RWPE1 (cell line): ENCODE results near the gene TBX15.
"Not testable (repeated sequence)": the region's sequence is repeated elsewhere in the genome, so short reads cannot be mapped to it uniquely, and the experiment has no call there.

Source experiments
- CTCF ChIA-PET: fragments of 350-600 bp; sonication (Branson Sonifier 250); formaldehyde crosslinking; extraction: SDS; loops from one replicate; lab custom pipeline; 2021; lab: Yijun Ruan, JAX
- POLR2A ChIA-PET: fragments of 400-600 bp; formaldehyde crosslinking; extraction: SDS; loops from one replicate; lab custom pipeline; 2020; ENCODE audit warnings: antibody characterized with exemption; ENCODE audit not compliant: low non-redundant PET; lab: Yijun Ruan, JAX
- DNase-seq: peaks from one replicate; pipeline ENCODE4 v3.0.0; 2012; ENCODE audit warnings: low spot score
- H3K27ac ChIP-seq: fragments of 450-650 bp; 2 replicates; pipeline ENCODE4 v1.5.1; 2017
- CTCF ChIP-seq: fragments of 450-650 bp; conservative IDR thresholded peaks from 2 replicates; pipeline ENCODE4 v1.5.1; 2017; ENCODE audit warnings: low read depth, mild to moderate bottlenecking

Gene TBX15

GRCh38 chr1:118961156-118961555, 27.0 kb downstream of the TBX15 start:
- ChIA-PET POLR2A (no interaction called here), CTCF (no interaction called here)
- H3K27ac ChIP-seq = no peak overlapping the region
- no peak for DNase-seq
- no peak for TF ChIP-seq CTCF

- no peak overlapping the region for H3K27ac ChIP-seq
- CTCF ChIA-PET = interaction anchor here (0.6 kb wide), 2 partner anchors 340 to 887 kb away, joined by 3 read pairs; no protein-coding TSS in a partner anchor
- POLR2A ChIA-PET = no interaction called here
- no peak for TF ChIP-seq CTCF
- no peak for DNase-seq
Observed at GRCh38 chr1:118960567-118961136, 27.5 kb downstream of the TBX15 start.

- ChIA-PET CTCF (interaction anchor here (0.6 kb wide), 2 partner anchors 340 to 886 kb away, joined by 3 read pairs; no protein-coding TSS in a partner anchor), POLR2A (no interaction called here)
Observed at GRCh38 chr1:118960026-118960561, 28.0 kb downstream of the TBX15 start.

GRCh38 chr1:118958937-118959631, 29.1 kb downstream of the TBX15 start:
- H3K27ac ChIP-seq = no peak overlapping the region
- DNase-seq = no peak
- POLR2A ChIA-PET = no interaction called here
- CTCF ChIA-PET = no interaction called here
- no peak for TF ChIP-seq CTCF

More at GRCh38 chr1:118960026-118960561, 28.0 kb downstream of the TBX15 start:
- H3K27ac ChIP-seq = no peak overlapping the region
- no peak for TF ChIP-seq CTCF
- DNase-seq = no peak

- CTCF ChIA-PET = no interaction called here
- DNase-seq = no peak
- no peak for TF ChIP-seq CTCF
- POLR2A ChIA-PET = no interaction called here
- H3K27ac ChIP-seq = no peak overlapping the region
Observed at GRCh38 chr1:118958140-118958539, 30.0 kb downstream of the TBX15 start.

GRCh38 chr1:118957579-118957978, 30.6 kb downstream of the TBX15 start:
- DNase-seq, H3K27ac ChIP-seq, POLR2A ChIA-PET, CTCF ChIA-PET: not testable (repeated sequence)
